Left lobe of liver (tissue), 2 donors: ENCODE results near the gene NXNL1. TPM values are rescaled to one million over a fixed set of nuclear protein-coding genes. Genes with fewer than 3 reads are reported as not detected.

Source experiments
- ATAC-seq: fragments of 200-7000 bp; cut with Tn5 transposase; one replicate; pipeline ENCODE4 v1.9.1; 2020; ENCODE audit warnings: mild to moderate bottlenecking, moderate library complexity
- DNase-seq: peaks from one replicate; pipeline ENCODE4 v3.0.0-alpha.2; 2020; ENCODE audit warnings: low spot score
- total RNA-seq: library from RNA; stranded (reverse); gene quantifications from one replicate; pipeline ENCODE4 v1.2.1, GENCODE V29; 2021
- donor health status: DM: no; HTN: no; CAD: no; lungs with moderate emphysema.
- donor health status: DM: no; HTN: yes; CAD: no.

The NXNL1 gene
- total RNA-seq, 1 donor from 2014 or later = not detected

DNA sequence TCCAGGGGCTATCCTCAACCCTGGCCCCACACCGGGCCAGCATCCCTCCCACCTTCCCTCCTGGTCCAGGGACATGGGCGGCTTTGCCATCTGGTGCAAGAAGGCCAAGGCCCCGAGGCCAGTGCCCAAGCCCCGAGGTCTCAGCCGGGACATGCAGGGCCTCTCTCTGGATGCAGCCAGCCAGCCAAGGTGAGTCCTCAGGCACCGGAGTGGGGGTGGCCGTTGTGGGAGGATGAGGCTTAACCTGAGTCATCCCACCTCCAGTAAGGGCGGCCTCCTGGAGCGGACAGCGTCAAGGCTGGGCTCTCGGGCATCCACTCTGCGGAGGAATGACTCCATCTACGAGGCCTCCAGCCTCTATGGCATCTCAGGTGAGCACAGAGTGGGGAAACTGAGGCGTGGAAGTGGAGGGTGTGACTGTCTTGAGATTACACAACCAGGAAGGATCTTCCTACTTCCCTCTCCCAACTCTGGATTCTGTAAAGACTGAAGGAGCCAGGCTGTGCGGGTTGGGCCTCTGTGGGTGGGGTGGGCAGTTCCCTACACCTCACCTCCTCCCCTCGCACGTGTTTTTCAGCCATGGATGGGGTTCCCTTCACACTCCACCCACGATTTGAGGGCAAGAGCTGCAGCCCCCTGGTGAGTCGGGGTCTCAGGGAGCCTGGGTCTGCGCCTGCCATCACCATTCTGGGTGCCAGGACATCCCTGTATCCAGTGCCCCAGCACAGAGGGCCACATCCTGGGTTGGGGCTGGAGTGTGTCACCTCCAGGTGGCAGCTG is 37.1 kb downstream of the NXNL1 start:
- no peak for DNase-seq
- ATAC-seq = no peak

DNA sequence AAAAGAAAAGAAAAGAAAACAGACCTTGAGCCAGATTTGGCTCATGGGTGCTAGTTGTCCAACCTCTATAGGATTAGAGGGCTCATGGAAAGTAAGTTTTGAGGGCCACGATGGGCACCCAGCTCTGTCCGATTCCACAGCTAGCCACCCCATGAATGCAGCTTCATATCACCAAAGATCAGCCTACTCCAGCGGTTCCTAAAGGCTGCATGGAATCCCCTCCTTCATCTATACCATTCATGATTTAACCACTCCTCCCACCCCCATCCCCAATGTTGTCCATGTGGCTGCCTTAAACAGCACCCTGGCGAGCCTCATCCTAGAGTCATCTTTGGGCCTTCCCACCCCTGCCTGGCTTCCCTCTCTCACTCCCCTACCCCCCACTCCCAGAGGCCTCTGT is 38.8 kb downstream of the NXNL1 start:
- DNase-seq (no peak), ATAC-seq (no peak)

DNA sequence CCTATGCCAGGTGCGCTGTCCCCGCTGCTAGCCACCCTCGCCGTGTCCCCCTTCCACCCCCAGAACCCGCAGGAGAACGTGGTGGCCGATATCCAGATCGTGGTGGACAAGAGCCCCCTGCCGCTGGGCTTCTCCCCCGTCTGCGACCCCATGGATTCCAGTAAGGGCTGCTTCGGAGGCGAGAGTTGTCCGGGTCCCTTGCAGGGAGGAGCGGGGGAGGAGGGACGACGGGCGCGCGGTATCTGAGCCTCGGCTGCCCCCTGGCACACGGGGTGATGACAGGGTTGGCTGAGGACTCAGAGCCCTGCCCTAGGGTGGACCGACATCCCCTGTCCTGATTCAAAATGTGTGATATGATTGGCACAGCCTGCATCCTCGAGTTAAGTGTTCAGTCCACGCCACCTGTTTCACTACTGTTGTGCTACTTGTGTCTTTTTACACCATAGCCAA is 40.2 kb downstream of the NXNL1 start:
- ATAC-seq (peak; percentile 57), DNase-seq (peak; percentile 57)

DNA sequence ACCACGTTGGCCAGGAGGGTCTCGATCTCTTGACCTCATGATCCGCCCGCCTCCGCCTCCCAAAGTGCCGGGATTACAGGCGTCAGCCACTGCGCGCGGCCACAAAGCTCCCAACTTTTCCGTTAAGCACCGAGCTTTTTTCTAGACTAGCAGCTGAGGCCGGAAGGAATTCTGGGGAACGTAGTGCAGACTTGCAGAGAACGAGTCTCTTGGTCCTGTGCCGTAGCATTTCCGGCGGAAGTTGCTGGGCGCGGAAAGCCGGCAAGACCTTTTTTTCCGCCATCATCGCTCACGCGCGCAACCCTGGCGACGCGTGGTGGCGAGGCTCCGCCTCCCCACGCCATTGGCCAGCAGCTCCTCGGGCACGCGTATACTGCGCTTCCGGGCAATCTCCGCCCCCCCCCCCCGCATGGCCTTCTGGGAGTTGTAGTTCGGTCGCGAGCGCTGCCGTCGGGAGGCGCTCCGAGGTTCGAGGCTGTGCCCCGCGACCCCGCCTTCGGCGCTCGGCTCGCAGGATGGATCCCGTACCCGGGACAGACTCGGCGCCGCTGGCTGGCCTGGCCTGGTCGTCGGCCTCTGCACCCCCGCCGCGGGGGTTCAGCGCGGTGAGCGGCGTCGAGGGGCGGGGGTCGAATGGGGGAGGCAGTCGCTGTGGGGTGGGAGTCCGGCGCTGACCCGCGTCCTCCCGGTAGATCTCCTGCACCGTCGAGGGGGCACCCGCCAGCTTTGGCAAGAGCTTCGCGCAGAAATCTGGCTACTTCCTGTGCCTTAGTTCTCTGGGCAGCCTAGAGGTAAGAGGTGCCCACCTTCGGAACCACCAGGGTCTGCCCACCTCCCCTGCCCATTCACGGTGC is 40.9 kb downstream of the NXNL1 start, which contains the start of gene MVB12A:
Gene MVB12A (plus strand): TSS at position 427 of the 854 bp plus-strand sequence. CDS start 89 bp downstream, at position 516.
- DNase-seq (peak; percentile 98), ATAC-seq (peak; percentile 97)

DNA sequence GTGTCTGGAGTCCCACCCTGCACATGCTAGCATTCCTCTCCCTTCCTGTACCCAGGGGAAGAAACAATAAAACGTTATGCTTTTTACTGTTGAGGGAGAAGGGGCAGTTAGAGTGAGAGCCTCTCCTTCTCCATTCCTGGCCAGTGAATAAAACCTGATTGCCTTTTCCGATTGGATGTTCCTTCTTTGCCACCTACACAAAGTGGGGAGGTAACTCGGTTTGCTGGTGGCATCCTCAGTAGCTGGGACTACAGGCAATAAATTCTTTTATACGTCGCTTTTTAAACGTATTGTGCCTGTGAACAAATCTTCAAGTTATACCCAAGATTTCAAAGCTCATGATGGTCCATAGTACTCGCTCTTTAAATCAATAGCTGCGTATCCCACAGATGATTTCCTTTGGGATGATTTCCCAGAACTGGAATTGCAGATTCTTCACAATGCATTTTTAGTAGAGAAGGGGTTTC is 41.5 kb downstream of the NXNL1 start:
- no peak for DNase-seq
- ATAC-seq = no peak

DNA sequence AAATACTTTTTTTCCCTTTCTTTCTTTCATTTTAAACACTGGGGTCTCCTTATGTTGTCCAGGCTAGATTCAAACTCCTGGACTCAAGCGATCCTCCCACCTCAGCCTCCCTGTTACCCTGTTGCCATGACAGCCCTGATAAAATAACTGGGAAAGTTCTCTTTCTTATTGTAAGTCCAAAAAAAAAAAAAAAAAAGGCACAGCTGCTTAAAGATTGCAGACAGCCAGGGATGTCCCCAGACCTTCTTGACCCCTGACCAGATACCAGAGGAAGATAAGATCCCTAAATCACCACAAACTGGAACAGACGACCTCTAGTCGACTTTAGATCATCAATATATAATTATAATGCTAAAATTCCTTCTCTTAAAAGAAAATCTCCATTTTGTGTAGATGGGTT is 42.0 kb downstream of the NXNL1 start:
- DNase-seq = no peak
- ATAC-seq = no peak

DNA sequence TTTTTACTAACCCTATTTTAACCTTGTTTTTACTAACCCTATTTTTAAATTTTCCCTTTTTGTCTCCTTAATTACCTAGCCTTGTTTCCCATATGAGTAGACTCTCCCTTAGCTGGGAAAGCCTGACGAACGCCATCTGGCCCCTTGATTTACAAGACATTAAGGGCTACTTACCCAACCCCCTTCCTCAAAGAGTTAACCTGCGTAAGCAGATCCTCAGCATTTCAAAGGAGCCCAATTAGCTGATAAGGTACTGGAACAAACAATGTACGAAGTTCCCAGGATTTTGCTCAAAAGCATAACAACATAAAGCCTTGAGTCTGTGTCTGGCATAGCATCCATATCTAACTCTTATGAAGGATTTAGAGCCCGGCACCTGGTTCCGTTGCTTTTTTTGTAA is 45.6 kb downstream of the NXNL1 start:
- DNase-seq = no peak

DNA sequence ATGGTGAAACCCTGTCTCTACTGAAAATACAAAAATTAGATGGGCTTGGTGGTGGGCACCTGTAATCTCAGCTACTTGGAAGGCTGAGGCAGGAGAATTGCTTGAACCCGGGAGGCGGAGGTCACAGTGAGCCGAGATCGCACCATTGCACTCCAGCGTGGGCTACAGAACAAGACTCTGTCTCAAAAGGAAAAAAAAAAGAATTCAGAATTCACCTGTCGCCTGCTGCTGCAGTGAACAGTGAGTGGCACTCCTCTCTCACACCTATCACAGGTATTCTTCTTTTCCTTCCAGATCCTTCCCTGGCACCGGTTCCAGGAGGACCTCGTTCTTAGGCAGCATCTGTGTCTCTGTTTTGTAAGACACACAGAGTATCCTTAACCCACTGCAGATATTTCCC is 46.6 kb downstream of the NXNL1 start:
- DNase-seq (no peak), ATAC-seq (no peak)

More for the DNA sequence above, 45.6 kb downstream of the NXNL1 start:
- ATAC-seq = no peak

DNA sequence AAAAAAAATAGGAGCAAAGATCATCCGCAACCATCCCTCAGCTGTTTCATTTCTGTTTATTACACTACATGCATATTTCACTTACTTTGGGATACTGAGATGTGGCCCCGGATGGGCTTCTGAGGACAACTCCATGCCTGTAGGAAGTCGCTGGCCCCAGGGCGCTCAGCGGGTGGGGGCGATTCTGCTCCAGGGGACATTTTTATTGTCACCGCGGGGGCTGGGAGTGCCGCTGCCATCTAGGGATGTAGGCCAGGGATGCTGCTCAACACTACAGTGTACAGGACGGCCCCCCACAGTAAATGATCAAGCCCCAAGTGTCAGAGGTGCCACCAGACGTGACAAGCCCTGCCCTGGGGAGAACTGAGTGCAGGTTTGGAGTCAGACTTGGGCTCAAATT is 48.9 kb downstream of the NXNL1 start:
- DNase-seq = no peak
- no peak for ATAC-seq

DNA sequence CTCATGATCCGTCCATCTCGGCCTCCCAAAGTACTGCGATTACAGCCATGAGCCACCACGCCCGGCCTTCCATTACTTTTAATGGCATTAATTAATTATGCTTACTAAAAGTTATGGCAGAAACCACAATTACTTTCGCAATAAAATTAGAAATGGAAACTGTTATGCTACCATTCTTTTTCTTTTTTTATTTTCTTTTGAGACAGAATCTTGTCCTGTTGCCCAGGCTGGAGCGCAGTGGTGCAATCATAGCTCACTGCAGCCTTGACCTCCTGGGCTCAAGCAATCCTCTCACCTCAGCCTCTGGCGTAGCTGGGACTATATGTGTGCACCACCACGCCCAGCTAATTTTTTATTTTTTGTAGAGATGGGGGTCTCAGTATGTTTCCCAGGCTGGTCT is 50.7 kb downstream of the NXNL1 start:
- DNase-seq (no peak), ATAC-seq (no peak)

DNA sequence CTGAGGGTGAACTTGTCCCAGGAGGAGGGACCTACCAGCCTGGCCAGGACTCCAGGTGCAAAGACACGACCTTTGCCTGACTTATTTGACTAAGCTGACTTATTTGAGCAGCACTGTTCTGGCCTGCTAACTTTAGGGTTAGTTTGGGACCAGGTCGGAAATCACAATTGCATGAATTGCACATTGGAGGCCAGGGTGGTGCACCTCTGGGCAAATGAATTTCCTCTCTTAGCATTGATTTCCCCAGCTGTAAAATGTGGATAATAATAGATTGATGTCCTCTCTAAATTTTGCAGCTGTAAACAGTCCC is 53.9 kb downstream of the NXNL1 start:
- DNase-seq (no peak), ATAC-seq (peak; percentile 71)

DNA sequence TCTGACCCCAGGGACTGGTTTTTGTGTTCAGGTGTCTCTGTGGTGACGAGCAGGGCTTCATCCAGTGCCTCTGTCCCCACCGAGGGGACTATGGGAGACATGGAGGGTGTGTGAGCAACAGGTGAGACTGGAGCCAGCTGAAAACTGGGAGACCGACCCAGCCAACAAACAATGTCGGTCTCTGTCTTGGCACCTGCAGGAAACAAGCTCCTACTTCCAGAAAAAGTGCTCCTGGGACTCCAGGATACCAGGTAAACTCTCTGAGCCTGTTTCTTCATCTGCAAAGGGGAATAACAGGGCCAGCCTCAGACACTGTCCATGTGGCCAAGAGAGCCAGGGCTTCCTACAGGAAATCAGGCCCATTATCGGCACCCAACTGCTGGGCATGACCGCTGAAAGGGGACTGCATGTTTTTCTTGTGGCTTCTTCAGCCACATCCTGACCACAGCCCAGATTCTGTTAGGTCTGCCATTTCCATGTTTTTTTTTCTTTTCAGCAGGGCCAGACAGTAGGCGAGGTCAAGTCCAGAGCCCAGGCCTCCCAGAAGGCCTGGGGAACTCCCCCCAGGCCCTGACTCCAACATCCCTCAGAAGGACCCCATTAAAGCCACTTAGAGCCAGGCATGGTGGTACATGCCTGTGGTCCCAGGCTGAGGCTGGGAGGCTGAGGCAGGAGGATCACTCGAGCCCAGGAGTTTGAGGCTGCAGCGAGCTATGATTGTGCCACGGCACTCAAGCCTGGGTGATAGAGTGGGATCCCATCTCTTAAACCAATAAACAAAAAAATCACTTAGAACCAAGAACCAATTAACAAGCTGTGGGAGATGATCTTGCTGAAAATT is 54.5 kb downstream of the NXNL1 start:
- ATAC-seq = peak; percentile 4
- no peak for DNase-seq

Other genes starting within 250 kb of the NXNL1 start
- gene USE1, start 245.6 kb downstream of the NXNL1 start, total RNA-seq = 19.9 TPM
- 63.0 TPM for gene OCEL1, start 234.7 kb downstream of the NXNL1 start, total RNA-seq
- gene NR2F6, start 215.0 kb downstream of the NXNL1 start, total RNA-seq = 126 TPM
- 1.6 TPM for gene USHBP1, start 196.2 kb downstream of the NXNL1 start, total RNA-seq
- gene BABAM1, start 193.5 kb downstream of the NXNL1 start, total RNA-seq = 41.0 TPM
- gene ANKLE1, start 179.0 kb downstream of the NXNL1 start, total RNA-seq = 0.48 TPM
- 18.4 TPM for gene ABHD8, start 157.5 kb downstream of the NXNL1 start, total RNA-seq
- gene MRPL34, start 155.1 kb downstream of the NXNL1 start, total RNA-seq = 148 TPM
- gene DDA1, start 151.4 kb downstream of the NXNL1 start, total RNA-seq = 10.9 TPM
- 9.6 TPM for gene ANO8, start 126.1 kb downstream of the NXNL1 start, total RNA-seq
- 14.3 TPM for gene GTPBP3, start 123.4 kb downstream of the NXNL1 start, total RNA-seq
- gene PLVAP, start 83.6 kb downstream of the NXNL1 start, total RNA-seq = 4.6 TPM
- gene CCDC194, start 66.7 kb downstream of the NXNL1 start, total RNA-seq = 0.50 TPM
- 103 TPM for gene BST2, start 55.3 kb downstream of the NXNL1 start, total RNA-seq
- gene MVB12A, start 40.9 kb downstream of the NXNL1 start, total RNA-seq = 22.6 TPM
- gene TMEM221, start 12.3 kb downstream of the NXNL1 start, total RNA-seq = 0.15 TPM
- gene SLC27A1, start 9.6 kb upstream of the NXNL1 start, total RNA-seq = 7.0 TPM
- 38.9 TPM for gene PGLS, start 50.7 kb upstream of the NXNL1 start, total RNA-seq
- 31.5 TPM for gene COLGALT1, start 94.7 kb upstream of the NXNL1 start, total RNA-seq
- gene UNC13A, start 227.4 kb upstream of the NXNL1 start, total RNA-seq = 0.13 TPM